KOPT-K1 (cell line): Measurements from ENCODE around the gene LYST.

ENCODE experiments used
- H3K27ac ChIP-seq: fragments of 200-600 bp; sonication (generic); 2 replicates; pipeline ENCODE4 v1.5.1; 2016; ENCODE audit warnings: antibody characterized with exemption, mild to moderate bottlenecking, low read depth, low read length; ENCODE audit not compliant: poor library complexity, severe bottlenecking
- H3K36me3 ChIP-seq: fragments of 200-600 bp; sonication (generic); 2 replicates; pipeline ENCODE4 v1.5.1; 2017; ENCODE audit warnings: antibody characterized with exemption, mild to moderate bottlenecking, low read length, moderate library complexity; ENCODE audit not compliant: insufficient read depth
- H3K9me3 ChIP-seq: fragments of 200-600 bp; sonication (generic); 2 replicates; pipeline ENCODE4 v1.5.1; 2017; ENCODE audit warnings: antibody characterized with exemption, low read length, mild to moderate bottlenecking; ENCODE audit not compliant: insufficient read depth, poor library complexity, severe bottlenecking

Gene LYST

GRCh38 chr1:235720544-235720943, 146.2 kb downstream of the LYST start:
- Histone ChIP-seq H3K27ac (no peak overlapping the region), H3K9me3 (no peaks in the 10 kb centered on the region), H3K36me3 (no peaks in the 10 kb centered on the region)

- Histone ChIP-seq H3K36me3 (no peaks in the 10 kb centered on the region), H3K27ac (no peak overlapping the region)
Observed at GRCh38 chr1:235714205-235714897, 152.4 kb downstream of the LYST start.

DNA sequence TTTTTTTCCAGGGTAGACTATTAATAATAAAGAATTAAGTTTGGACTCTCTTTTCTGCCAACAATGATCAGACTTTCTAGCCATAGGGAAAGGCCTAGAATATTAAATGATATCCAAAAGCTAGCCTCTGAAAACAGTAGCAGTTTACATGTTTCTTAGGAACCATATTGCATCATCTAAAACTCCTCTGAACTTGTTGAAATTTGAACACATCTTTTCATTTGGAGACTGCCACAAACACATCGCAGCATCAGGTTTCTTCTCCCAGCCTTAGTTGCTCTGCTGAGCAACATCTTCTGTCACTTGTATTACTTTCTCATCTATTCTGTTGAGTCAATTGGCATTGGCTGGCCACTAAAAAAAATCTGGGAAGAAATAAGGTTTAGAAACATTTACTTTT, 153.9 kb downstream of the LYST start:
- H3K27ac ChIP-seq: no peak overlapping the region

More at GRCh38 chr1:235714205-235714897, 152.4 kb downstream of the LYST start:
- H3K9me3 ChIP-seq: no peaks in the 10 kb centered on the region

GRCh38 chr1:235710687-235711086, 156.0 kb downstream of the LYST start:
- Histone ChIP-seq H3K36me3 (no peaks in the 10 kb centered on the region), H3K27ac (no peak overlapping the region), H3K9me3 (no peaks in the 10 kb centered on the region)

More for the DNA sequence above, 153.9 kb downstream of the LYST start:
- Histone ChIP-seq H3K36me3 (no peaks in the 10 kb centered on the region), H3K9me3 (no peaks in the 10 kb centered on the region)

- H3K27ac ChIP-seq: no peak overlapping the region
- H3K36me3 ChIP-seq: no peaks in the 10 kb centered on the region
Observed at GRCh38 chr1:235709018-235709417, 157.7 kb downstream of the LYST start.

GRCh38 chr1:235708390-235708962, 158.2 kb downstream of the LYST start:
- Histone ChIP-seq H3K36me3 (no peaks in the 10 kb centered on the region), H3K27ac (no peak overlapping the region), H3K9me3 (no peaks in the 10 kb centered on the region)

More at GRCh38 chr1:235709018-235709417, 157.7 kb downstream of the LYST start:
- H3K9me3 ChIP-seq: no peaks in the 10 kb centered on the region

DNA sequence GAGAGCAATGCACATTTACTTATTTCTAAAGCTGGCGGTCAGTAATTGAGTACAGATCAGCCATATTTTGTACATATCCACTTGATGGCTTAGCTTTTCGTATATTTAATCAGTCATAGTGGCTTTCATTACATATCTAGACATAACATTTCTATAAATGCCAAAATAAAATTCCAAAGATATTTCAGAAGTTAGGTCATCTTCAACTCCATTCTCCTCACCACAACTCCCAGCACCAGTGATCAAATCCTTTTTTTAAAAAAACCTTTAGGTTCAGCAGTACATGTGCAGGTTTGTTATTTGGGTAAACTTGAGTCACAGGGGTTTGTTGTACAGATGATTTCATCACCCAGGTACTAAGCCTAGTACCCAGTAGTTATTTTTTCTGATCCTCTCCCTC, 163.2 kb downstream of the LYST start:
- Histone ChIP-seq H3K36me3 (no peaks in the 10 kb centered on the region), H3K9me3 (no peaks in the 10 kb centered on the region), H3K27ac (no peak overlapping the region)

DNA sequence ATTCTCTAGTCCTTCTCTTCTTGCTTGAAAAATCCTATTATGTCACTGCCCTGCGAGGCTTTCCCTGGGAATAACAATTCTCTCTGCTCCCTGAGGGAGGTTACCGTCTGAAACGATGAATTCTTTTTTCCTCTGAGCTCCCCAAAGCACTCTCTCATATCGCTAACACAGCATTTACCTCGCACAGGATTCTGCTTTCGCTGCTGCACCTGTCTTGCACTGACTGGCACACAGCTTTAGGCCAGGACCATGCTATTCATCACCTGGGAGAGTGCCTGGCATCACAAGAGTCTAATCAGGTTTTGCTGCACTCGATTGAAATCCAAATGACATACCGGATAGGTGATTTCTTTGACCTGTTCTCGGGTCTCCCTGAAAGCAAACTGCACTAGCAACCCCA, 164.3 kb downstream of the LYST start:
- H3K36me3 ChIP-seq: no peaks in the 10 kb centered on the region

DNA sequence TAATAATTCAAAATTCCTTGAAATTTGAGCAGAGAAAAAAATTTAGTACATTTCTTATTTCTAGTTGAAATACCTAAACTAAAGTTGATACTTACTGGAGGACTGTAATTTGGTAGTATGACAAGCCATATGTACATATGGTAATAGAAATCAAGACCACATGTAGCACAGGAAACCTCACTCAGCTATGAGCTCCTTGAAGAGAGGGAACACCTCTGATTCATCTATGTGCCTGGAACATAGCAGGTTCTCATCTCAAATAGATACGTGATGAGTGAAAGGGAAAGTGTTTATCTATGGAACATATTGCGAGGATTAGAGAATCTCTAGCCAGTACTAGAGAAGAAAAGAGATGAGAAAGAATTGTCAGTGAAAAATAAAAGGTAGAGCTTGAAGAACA, 169.2 kb downstream of the LYST start:
- Histone ChIP-seq H3K27ac (no peak overlapping the region), H3K36me3 (no peaks in the 10 kb centered on the region)

More for the DNA sequence above, 164.3 kb downstream of the LYST start:
- H3K27ac ChIP-seq: no peak overlapping the region
- H3K9me3 ChIP-seq: no peaks in the 10 kb centered on the region

GRCh38 chr1:235689356-235689755, 177.3 kb downstream of the LYST start:
- no peaks in the 10 kb centered on the region for H3K36me3 ChIP-seq

More for the DNA sequence above, 169.2 kb downstream of the LYST start:
- H3K9me3 ChIP-seq: no peaks in the 10 kb centered on the region

GRCh38 chr1:235688096-235688495, 178.6 kb downstream of the LYST start:
- Histone ChIP-seq H3K27ac (no peak overlapping the region), H3K9me3 (no peaks in the 10 kb centered on the region), H3K36me3 (no peaks in the 10 kb centered on the region)

More at GRCh38 chr1:235689356-235689755, 177.3 kb downstream of the LYST start:
- no peaks in the 10 kb centered on the region for H3K9me3 ChIP-seq
- no peak overlapping the region for H3K27ac ChIP-seq

- Histone ChIP-seq H3K9me3 (no peaks in the 10 kb centered on the region), H3K36me3 (no peaks in the 10 kb centered on the region), H3K27ac (no peak overlapping the region)
Observed at GRCh38 chr1:235683653-235684052, 183.1 kb downstream of the LYST start.

DNA sequence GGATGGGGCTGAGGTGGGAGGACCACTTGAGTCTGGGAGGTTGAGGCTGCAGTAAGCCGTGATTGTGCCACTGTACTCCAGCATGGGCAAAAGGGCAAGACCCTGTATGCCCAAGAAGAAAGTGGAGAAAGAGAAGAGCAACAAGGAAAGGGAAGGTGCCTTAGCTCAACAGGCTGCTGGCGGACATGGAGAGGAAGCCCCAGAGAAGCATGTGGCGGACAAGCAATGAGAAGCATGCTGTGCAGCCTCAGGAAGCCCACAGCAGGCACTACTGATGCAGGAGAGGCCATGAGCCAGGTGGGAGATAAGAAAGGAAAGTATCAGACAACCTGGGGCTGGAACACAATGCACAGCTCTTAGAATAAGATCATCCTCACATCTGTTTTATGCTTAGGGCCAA, 184.5 kb downstream of the LYST start:
- Histone ChIP-seq H3K9me3 (no peaks in the 10 kb centered on the region), H3K36me3 (no peaks in the 10 kb centered on the region), H3K27ac (no peak overlapping the region)

DNA sequence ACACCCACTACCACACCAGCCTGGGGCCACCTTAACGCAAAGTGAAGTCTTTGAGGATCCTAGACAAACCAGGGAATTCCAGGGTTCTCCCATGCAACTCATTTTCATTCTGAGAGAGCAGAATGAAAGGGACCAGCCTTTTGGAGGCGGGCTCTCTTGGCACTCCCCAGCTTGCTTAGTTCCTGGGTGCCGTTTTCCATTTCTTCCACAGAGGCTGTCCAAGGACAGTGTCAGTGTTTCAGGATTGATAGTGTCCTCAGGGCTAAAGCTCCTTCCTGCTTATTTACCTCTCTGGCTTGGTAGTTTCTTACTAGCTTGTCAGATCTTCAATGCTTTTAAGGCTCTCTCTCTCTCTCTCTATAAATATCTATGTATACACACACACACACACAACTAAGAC, 187.1 kb downstream of the LYST start:
- Histone ChIP-seq H3K27ac (no peak overlapping the region), H3K36me3 (no peaks in the 10 kb centered on the region), H3K9me3 (peaks cover 17% of the 10 kb centered on the region)

DNA sequence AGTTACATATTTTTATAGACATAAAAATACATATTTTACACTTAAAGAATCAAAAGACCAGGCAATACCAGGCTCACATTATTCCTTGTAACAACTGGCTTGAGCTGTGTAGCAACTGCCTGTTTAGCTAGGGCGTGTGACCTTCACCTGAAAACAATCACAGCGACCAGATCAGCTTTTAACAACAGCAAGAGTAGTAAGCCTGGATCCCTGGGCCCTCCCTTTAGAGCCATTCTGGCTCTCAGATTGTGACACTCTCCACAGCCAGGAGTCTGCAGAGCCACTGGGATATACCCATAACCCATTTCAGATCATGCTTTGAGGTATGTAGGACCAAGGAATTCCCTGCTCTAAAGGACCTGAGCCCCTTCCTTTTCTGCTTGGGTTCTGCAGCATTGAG, 187.7 kb downstream of the LYST start:
- H3K36me3 ChIP-seq: no peaks in the 10 kb centered on the region
- no peak overlapping the region for H3K27ac ChIP-seq
- peaks cover 19% of the 10 kb centered on the region for H3K9me3 ChIP-seq
